Measurements from ENCODE around the gene PRAMEF14.
"Not testable (repeated sequence)": the region's sequence is repeated elsewhere in the genome, so short reads cannot be mapped to it uniquely, and the experiment has no call there.

DNA sequence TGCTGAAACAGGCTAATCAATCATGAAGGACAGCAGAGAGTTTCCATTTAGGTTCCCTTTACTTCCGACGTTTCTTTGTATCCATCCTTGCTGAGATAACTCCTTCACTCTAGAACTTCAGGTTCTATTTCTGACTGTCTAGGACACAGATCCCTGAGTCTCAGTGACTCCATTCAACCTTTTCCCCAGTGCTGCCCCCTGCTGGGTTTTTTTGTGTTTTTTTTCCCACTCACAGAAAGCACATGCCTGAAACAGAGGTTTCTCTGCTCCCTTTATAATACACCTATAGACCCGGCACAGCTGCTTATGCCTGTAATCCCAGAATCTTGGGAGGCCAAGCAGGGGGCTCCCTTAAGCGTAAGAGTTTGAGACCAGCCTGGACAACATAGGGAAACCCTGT is 21.6 kb upstream of the PRAMEF14 start:
- not testable (repeated sequence) for TF ChIP-seq POLR2A, EP300 (IDR thresholded peaks at IDR 0.05)
- TF ChIP-seq, protein P1, sequence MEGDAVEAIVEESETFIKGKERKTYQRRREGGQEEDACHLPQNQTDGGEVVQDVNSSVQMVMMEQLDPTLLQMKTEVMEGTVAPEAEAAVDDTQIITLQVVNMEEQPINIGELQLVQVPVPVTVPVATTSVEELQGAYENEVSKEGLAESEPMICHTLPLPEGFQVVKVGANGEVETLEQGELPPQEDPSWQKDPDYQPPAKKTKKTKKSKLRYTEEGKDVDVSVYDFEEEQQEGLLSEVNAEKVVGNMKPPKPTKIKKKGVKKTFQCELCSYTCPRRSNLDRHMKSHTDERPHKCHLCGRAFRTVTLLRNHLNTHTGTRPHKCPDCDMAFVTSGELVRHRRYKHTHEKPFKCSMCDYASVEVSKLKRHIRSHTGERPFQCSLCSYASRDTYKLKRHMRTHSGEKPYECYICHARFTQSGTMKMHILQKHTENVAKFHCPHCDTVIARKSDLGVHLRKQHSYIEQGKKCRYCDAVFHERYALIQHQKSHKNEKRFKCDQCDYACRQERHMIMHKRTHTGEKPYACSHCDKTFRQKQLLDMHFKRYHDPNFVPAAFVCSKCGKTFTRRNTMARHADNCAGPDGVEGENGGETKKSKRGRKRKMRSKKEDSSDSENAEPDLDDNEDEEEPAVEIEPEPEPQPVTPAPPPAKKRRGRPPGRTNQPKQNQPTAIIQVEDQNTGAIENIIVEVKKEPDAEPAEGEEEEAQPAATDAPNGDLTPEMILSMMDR (IDR thresholded peaks at IDR 0.05), result not testable (repeated sequence)
